Measurements from ENCODE around the gene LBX1.

DNA sequence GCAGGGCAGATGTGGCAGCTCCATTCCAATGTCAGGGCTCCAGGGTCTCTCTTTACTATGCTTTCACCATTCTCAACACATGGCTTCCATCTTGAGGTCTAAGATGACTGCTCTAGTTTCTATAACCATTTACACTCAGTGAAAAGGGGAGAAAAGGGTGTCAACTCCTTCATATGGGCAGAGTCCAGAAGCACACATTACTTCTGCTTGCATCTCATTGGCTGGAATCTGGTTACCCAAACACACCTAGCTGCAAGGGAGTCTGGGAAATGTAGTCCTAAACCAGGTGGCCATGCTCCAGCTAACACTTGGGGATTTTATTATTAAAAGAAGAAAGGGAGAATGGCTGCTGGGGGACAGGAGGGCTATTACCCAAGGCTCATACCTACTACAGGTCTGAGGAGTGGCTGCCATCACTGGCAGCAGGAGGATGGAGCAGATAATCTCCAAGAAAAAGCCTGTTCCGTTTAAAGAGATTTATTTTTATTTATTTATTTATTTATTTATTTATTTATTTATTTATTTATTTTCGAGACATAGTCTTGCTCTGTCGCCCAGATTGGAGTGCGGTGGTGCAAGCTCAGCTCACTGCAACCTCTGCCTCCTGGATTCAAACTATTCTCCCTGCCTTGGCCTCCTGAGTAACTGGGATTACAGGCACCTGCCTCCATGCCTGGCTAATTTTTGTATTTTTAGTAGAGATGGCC, 29.1 kb upstream of the LBX1 start:
- TF ChIP-seq POLR2AphosphoS5 (IDR thresholded peaks at IDR 0.05; ENCODE audit: low read depth, low read length) (no peak), POLR2A (IDR thresholded peaks at IDR 0.05; ENCODE audit: borderline replicate concordance, extremely low read depth, insufficient read depth, insufficient read length) (no peak), JUND (IDR thresholded peaks at IDR 0.05) (no peak), ZNF274 (IDR thresholded peaks at IDR 0.05; ENCODE audit: low read depth, low read length) (no peak), EZH2 (IDR thresholded peaks at IDR 0.05) (no peak)
- TF ChIP-seq, protein P1, sequence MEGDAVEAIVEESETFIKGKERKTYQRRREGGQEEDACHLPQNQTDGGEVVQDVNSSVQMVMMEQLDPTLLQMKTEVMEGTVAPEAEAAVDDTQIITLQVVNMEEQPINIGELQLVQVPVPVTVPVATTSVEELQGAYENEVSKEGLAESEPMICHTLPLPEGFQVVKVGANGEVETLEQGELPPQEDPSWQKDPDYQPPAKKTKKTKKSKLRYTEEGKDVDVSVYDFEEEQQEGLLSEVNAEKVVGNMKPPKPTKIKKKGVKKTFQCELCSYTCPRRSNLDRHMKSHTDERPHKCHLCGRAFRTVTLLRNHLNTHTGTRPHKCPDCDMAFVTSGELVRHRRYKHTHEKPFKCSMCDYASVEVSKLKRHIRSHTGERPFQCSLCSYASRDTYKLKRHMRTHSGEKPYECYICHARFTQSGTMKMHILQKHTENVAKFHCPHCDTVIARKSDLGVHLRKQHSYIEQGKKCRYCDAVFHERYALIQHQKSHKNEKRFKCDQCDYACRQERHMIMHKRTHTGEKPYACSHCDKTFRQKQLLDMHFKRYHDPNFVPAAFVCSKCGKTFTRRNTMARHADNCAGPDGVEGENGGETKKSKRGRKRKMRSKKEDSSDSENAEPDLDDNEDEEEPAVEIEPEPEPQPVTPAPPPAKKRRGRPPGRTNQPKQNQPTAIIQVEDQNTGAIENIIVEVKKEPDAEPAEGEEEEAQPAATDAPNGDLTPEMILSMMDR (IDR thresholded peaks at IDR 0.05 in 2 of 3, conservative IDR thresholded peaks at IDR 0.05 in 1 of 3; ENCODE audit: borderline replicate concordance in 1 of 3, insufficient read depth in 1 of 3, low read depth in 2 of 3, low read length in 2 of 3) = no peak
- TF ChIP-seq, protein P2, sequence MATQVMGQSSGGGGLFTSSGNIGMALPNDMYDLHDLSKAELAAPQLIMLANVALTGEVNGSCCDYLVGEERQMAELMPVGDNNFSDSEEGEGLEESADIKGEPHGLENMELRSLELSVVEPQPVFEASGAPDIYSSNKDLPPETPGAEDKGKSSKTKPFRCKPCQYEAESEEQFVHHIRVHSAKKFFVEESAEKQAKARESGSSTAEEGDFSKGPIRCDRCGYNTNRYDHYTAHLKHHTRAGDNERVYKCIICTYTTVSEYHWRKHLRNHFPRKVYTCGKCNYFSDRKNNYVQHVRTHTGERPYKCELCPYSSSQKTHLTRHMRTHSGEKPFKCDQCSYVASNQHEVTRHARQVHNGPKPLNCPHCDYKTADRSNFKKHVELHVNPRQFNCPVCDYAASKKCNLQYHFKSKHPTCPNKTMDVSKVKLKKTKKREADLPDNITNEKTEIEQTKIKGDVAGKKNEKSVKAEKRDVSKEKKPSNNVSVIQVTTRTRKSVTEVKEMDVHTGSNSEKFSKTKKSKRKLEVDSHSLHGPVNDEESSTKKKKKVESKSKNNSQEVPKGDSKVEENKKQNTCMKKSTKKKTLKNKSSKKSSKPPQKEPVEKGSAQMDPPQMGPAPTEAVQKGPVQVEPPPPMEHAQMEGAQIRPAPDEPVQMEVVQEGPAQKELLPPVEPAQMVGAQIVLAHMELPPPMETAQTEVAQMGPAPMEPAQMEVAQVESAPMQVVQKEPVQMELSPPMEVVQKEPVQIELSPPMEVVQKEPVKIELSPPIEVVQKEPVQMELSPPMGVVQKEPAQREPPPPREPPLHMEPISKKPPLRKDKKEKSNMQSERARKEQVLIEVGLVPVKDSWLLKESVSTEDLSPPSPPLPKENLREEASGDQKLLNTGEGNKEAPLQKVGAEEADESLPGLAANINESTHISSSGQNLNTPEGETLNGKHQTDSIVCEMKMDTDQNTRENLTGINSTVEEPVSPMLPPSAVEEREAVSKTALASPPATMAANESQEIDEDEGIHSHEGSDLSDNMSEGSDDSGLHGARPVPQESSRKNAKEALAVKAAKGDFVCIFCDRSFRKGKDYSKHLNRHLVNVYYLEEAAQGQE (IDR thresholded peaks at IDR 0.05; ENCODE audit: low read depth) = no peak
- TF ChIP-seq, protein P3, sequence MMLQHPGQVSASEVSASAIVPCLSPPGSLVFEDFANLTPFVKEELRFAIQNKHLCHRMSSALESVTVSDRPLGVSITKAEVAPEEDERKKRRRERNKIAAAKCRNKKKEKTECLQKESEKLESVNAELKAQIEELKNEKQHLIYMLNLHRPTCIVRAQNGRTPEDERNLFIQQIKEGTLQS (IDR thresholded peaks at IDR 0.05) = no peak
